Tongue (tissue), 3 donors: ENCODE results near the gene HOXD12. TPM values are rescaled to one million over a fixed set of nuclear protein-coding genes. Genes with fewer than 3 reads are reported as not detected.
A peak's percentile ranks its signal among the peaks of the same experiment; 100 is the strongest.

Experiments
- DNase-seq: peaks from one replicate; pipeline ENCODE4 v3.0.0-alpha.2; 2015
- small RNA-seq: library from RNA; depleted of rRNA; stranded (forward); fragments of <200 nt; gene quantifications from one replicate; pipeline ENCODE3, GENCODE V24; 2014; ENCODE audit warnings: low replicate concordance
- total RNA-seq: library from RNA; depleted of rRNA; stranded (reverse); fragments of >200 nt; gene quantifications from one replicate; pipeline ENCODE4 v1.2.3, GENCODE V29; 2014

Gene HOXD12
- total RNA-seq, 1 donor from 2014 or later = not detected

DNA sequence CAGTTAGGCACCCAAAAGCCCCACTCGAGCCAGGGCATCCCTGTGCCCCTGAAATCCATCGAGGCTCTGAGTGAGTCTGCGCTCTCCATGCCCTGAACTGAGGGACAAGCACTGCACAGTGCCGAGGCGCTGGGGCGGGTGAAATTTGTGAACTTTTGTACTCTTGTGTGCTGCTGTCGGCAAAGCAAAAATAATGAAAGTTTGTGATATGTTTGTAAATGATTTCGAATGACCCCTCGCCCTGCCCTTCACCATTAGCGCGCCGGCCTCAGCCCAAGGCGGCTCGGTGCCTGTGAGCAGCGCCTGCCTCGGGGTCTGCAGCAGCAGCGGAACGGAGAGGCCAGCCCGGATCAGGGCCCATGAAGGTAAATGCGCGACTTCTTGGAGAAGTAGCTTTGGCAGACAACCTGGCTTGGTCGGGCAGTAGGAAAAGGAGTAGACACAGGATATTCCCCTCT lies 49.9 kb downstream of the HOXD12 start:
- no peak for DNase-seq

DNA sequence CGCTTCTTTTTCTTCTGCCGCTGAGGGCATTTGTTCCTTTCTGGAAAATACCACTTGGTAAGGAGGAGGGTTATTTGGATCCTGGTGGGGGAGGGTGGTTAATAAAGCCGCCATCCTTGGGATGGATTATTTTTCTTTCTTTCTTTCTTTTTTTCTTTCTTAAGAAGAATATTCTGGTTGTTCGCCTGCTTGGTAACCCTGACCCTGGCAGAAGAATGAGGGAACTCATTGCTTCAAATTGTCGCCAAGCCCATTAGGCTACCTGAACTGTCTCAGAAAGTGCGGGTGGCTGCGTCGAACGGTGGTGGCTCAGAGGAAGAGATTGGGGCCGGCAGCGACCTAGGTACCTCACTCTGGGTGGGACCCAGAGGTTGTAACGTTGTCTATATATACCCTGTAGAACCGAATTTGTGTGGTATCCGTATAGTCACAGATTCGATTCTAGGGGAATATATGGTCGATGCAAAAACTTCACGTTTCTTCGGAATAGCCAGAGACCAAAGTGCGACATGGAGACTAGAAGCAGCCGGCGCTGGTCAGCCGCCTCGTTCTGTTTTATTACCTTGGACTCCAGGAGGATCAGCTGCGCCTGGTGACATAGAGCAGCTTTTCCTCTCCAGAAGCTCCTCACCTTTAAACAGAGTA lies 50.5 kb downstream of the HOXD12 start:
- DNase-seq = no peak

DNA sequence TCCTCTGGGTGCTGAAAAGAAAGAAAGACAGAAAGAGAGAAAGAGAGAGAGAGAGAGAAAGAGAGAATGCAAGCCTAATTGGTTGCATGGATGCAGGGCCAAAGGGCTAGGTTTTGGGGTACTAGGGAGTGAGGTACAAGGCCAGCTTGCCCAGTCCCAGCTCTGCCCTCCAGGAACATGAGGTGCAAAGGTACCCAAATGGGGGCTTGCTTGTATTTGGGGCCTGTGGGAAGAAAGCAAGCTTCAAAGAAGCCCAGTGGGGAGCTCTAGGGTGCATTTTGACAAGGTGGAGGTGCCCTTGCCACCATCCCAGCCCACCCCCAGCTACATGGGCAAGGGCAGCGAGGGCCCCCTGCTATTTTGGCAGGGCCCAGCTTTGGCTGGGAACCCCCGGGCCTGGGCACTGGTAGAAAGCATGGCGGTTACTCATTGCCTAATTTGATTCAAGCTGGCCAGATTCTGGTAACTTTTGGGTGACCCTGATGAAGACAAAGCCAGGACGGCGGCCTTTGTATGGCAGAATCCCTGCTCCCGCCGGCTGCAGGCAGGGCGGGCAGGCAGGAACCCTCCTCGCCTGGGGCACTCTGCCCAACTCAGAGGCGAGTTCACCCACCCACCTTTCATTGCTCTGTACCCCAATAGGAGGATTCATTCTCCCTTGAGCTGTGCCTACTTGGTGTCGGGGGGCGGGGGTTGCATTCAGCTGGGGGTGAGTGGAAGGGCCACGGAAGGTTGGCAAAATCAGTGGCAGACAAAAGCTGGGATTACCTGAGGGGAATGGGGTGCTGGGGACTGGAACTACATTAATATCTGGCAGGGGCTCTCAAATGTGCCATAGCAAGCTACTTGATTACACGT lies 51.2 kb downstream of the HOXD12 start:
- DNase-seq = no peak

DNA sequence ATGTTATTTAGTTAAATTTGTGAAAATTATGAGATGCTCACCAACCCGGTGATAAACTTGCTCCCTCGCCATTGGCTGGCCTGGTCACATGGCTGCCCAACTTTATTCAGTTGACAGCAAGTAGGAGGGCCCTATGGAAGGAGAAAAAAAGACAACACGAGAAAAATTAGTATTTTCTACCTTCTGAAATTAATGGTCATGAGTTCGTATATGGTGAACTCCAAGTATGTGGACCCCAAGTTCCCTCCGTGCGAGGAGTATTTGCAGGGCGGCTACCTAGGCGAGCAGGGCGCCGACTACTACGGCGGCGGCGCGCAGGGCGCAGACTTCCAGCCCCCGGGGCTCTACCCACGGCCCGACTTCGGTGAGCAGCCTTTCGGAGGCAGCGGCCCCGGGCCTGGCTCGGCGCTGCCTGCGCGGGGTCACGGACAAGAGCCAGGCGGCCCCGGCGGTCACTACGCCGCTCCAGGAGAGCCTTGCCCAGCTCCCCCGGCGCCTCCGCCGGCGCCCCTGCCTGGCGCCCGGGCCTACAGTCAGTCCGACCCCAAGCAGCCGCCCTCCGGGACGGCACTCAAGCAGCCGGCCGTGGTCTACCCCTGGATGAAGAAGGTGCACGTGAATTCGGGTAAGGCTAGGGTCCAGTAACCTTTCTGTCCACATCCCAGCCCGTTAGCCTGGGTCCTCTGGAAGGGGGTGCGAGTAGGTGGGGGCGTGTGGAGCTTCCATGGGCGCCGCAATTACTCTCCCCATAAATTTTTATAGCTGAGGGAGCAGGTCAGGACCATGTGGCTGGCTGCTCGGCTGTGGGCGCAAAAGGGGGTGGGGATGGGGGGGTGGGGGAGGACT lies 52.1 kb downstream of the HOXD12 start, which contains the start of gene HOXD4:
HOXD4 (plus strand) TSS at position 109 of the 846 bp plus-strand sequence; CDS start at position 193, 84 bp downstream.
- DNase-seq = no peak

Small RNA genes within 50 kb of the gene (small RNA-seq; reads per million reads assigned to genes)
- gene MIR10B = 14,318 reads per million, percentile 100 among the genes with 10 or more reads in this experiment

Other genes with a start within 250 kb of the HOXD12 start
- gene LNPK, start 97.5 kb upstream of the HOXD12 start, total RNA-seq = 68.4 TPM
- gene EVX2, start 15.8 kb upstream of the HOXD12 start, total RNA-seq = not detected
- not detected for gene HOXD13, start 7.1 kb upstream of the HOXD12 start, total RNA-seq
- gene HOXD11, start 7.5 kb downstream of the HOXD12 start, total RNA-seq = not detected
- gene HOXD10, start 17.0 kb downstream of the HOXD12 start, total RNA-seq = 0.62 TPM
- 1.8 TPM for gene HOXD9, start 22.9 kb downstream of the HOXD12 start, total RNA-seq
- gene HOXD8, start 29.9 kb downstream of the HOXD12 start, total RNA-seq = 2.7 TPM
- gene HOXD4, start 51.8 kb downstream of the HOXD12 start, total RNA-seq = 1.5 TPM
- 1.9 TPM for gene HOXD3, start 57.5 kb downstream of the HOXD12 start, total RNA-seq
- not detected for gene HOXD1, start 88.9 kb downstream of the HOXD12 start, total RNA-seq
- 28.3 TPM for gene MTX2, start 169.6 kb downstream of the HOXD12 start, total RNA-seq